HCT116 (cell line): ENCODE results near the gene RAB40AL. TPM values are rescaled to one million over a fixed set of nuclear protein-coding genes. Genes with fewer than 3 reads are reported as not detected.

Experiments used
- ATAC-seq: fragments of 200-7000 bp; cut with Tn5 transposase; 2 replicates; pipeline ENCODE4 v1.9.1; 2020; ENCODE audit warnings: mild to moderate bottlenecking, moderate library complexity
- BruUV-seq: library from RNA; stranded (reverse); fragments of 400-500 nt; replicated peaks from 2 replicates; lab custom pipeline; 2021; lab: Mats Ljungman, UMichigan
- CTCF ChIA-PET: fragments of 300-600 bp; sonication (Branson Sonifier 250); formaldehyde crosslinking; loops from one replicate; lab custom pipeline; 2021; ENCODE audit warnings: antibody characterized with exemption; lab: Charles Lee
- POLR2A ChIA-PET: fragments of 300-600, 350-600 bp; sonication (Branson Sonifier 250); formaldehyde crosslinking; loops from one replicate; lab custom pipeline; 2021; ENCODE audit warnings: antibody characterized with exemption; lab: Charles Lee
- RAD21 ChIA-PET, 2 experiments: fragments of 300-600 bp; sonication (Branson Sonifier 250); formaldehyde crosslinking; loops; one replicate each; lab custom pipeline; 2023; ENCODE audit warnings: low total read pairs in 2 of 2; ENCODE audit not compliant: uncharacterized antibody in 2 of 2, unreplicated experiment in 2 of 2, low non-redundant PET in 1 of 2; lab: Charles Lee
- DNase-seq: peaks from one replicate; pipeline ENCODE4 v3.0.0-alpha.2; 2010; ENCODE audit warnings: low read depth, low spot score
- H2AFZ ChIP-seq: fragments of 200-600 bp; shearing (Covaris generic), sonication (generic); 2 replicates; pipeline ENCODE4 v1.6.1; 2017; ENCODE audit warnings: low read depth, mixed run types, mixed read lengths, antibody characterized with exemption, low read length; ENCODE audit not compliant: poor library complexity, severe bottlenecking
- H3K27ac ChIP-seq: 2 replicates; pipeline ENCODE4 v1.5.1; 2012; ENCODE audit warnings: low read depth, low read length
- H3K27me3 ChIP-seq: fragments of 200-600 bp; sonication (generic); 2 replicates; pipeline ENCODE4 v1.6.1; 2016; ENCODE audit warnings: mixed run types, low read length, mixed read lengths; ENCODE audit not compliant: insufficient read depth
- H3K36me3 ChIP-seq, 2 experiments: fragments of 200-500 bp in 1 of 2; fragments of 200-600 bp in 1 of 2; sonication (Bioruptor generic) in 1 of 2; sonication (generic) in 1 of 2; 2 replicates each; pipeline versions ENCODE4 v1.5.1 to v1.6.1; 2014 to 2016; ENCODE audit warnings: low read length in 2 of 2, inconsistent platforms in 1 of 2, mixed read lengths in 1 of 2, mixed run types in 1 of 2; ENCODE audit not compliant: insufficient read depth in 2 of 2, control insufficient read depth in 1 of 2
- H3K4me1 ChIP-seq, 2 experiments: fragments of 200-600 bp in 1 of 2; sonication (generic) in 1 of 2; 2 replicates each; pipeline versions ENCODE4 v1.5.1 to v1.6.1; 2012 to 2017; ENCODE audit warnings: low read length in 2 of 2, inconsistent platforms in 1 of 2, mild to moderate bottlenecking in 1 of 2, mixed read lengths in 1 of 2, mixed run types in 1 of 2, moderate library complexity in 1 of 2; ENCODE audit not compliant: insufficient read depth in 2 of 2, control insufficient read depth in 1 of 2
- H3K4me2 ChIP-seq: fragments of 200-600 bp; sonication (generic); 2 replicates; pipeline ENCODE4 v1.6.1; 2017; ENCODE audit warnings: mixed run types, low read length, mixed read lengths
- H3K4me3 ChIP-seq, 2 experiments: fragments of 200-600 bp in 1 of 2; sonication (generic) in 1 of 2; replicated peaks in 1 of 2; 2 replicates each; pipeline ENCODE4 v1.5.1; 2011 to 2016; ENCODE audit warnings: low read length in 2 of 2, control low read depth in 1 of 2, low read depth in 1 of 2, mild to moderate bottlenecking in 1 of 2, mixed read lengths in 1 of 2, mixed run types in 1 of 2
- H3K79me2 ChIP-seq: fragments of 200-600 bp; sonication (generic); 2 replicates; pipeline ENCODE4 v1.6.1; 2017; ENCODE audit warnings: mild to moderate bottlenecking, mixed run types, low read length, moderate library complexity, mixed read lengths; ENCODE audit not compliant: insufficient read depth
- H3K9ac ChIP-seq: fragments of 200-600 bp; sonication (generic); 2 replicates; pipeline ENCODE4 v1.6.1; 2016; ENCODE audit warnings: low read length, mixed read lengths
- H3K9me2 ChIP-seq: fragments of 200-600 bp; sonication (generic), shearing (Covaris generic); 2 replicates; pipeline ENCODE4 v1.6.1; 2017; ENCODE audit warnings: mixed run types, mild to moderate bottlenecking, moderate library complexity; ENCODE audit not compliant: insufficient read depth
- H3K9me3 ChIP-seq, 2 experiments: fragments of 200-500 bp in 1 of 2; fragments of 200-600 bp in 1 of 2; sonication (Bioruptor generic) in 1 of 2; sonication (generic) in 1 of 2; 2 replicates each; pipeline ENCODE4 v1.6.1; 2014 to 2017; ENCODE audit warnings: low read length in 2 of 2, mixed read lengths in 2 of 2, inconsistent platforms in 1 of 2, low read depth in 1 of 2, mild to moderate bottlenecking in 1 of 2, mixed run types in 1 of 2, moderate library complexity in 1 of 2; ENCODE audit not compliant: control insufficient read depth in 1 of 2, insufficient read depth in 1 of 2
- H4K20me1 ChIP-seq: fragments of 200-600 bp; sonication (generic), shearing (Covaris generic); 2 replicates; pipeline ENCODE4 v1.6.1; 2017; ENCODE audit warnings: mixed run types, mild to moderate bottlenecking, moderate library complexity; ENCODE audit not compliant: insufficient read depth
- ATF3 ChIP-seq: IDR thresholded peaks from 2 replicates; pipeline ENCODE4 v1.6.1; 2012
- CEBPB ChIP-seq: IDR thresholded peaks from 2 replicates; pipeline ENCODE4 v1.6.1; 2012; ENCODE audit warnings: low read depth
- EGR1 ChIP-seq: IDR thresholded peaks from 2 replicates; pipeline ENCODE4 v1.6.1; 2012; ENCODE audit warnings: low read depth
- ELF1 ChIP-seq: IDR thresholded peaks from 2 replicates; pipeline ENCODE4 v1.6.1; 2012; ENCODE audit warnings: low read depth, borderline replicate concordance
- JUND ChIP-seq: IDR thresholded peaks from 2 replicates; pipeline ENCODE4 v1.6.1; 2012
- POLR2A ChIP-seq: IDR thresholded peaks from 2 replicates; pipeline ENCODE4 v1.7.0; 2011; ENCODE audit warnings: borderline replicate concordance; ENCODE audit not compliant: insufficient read depth, insufficient read length; ENCODE audit errors: extremely low read depth
- POLR2AphosphoS5 ChIP-seq: IDR thresholded peaks from 2 replicates; pipeline ENCODE4 v1.6.1; 2011; ENCODE audit warnings: mild to moderate bottlenecking, low read depth, low read length, moderate library complexity
- SIN3A ChIP-seq: IDR thresholded peaks from 2 replicates; pipeline ENCODE4 v1.6.1; 2012; ENCODE audit warnings: low read depth
- SRF ChIP-seq: IDR thresholded peaks from 2 replicates; pipeline ENCODE4 v1.6.1; 2012; ENCODE audit warnings: low read depth
- TCF7L2 ChIP-seq: IDR thresholded peaks from 2 replicates; pipeline ENCODE4 v1.7.0; 2011; ENCODE audit warnings: borderline replicate concordance, inconsistent platforms; ENCODE audit not compliant: insufficient read depth, insufficient read length; ENCODE audit errors: extremely low read depth
- YY1 ChIP-seq: IDR thresholded peaks from 2 replicates; pipeline ENCODE4 v1.6.1; 2011; ENCODE audit warnings: low read length, low read depth, moderate library complexity, mild to moderate bottlenecking; ENCODE audit not compliant: insufficient replicate concordance; ENCODE audit errors: extremely low read depth
- ZFX ChIP-seq: fragments of 450-650 bp; IDR thresholded peaks from 2 replicates; pipeline ENCODE4 v1.6.1; 2017
- ZNF274 ChIP-seq: fragments of 200-500 bp; sonication (Bioruptor generic); IDR thresholded peaks from 2 replicates; pipeline ENCODE4 v1.6.1; 2014; ENCODE audit warnings: mild to moderate bottlenecking, low read depth, low read length, inconsistent platforms
- intact Hi-C: fragments of 100-400 bp; cut with micrococcal nuclease; formaldehyde crosslinking; loops from 2 replicates; pipeline ENCODE4 v1.10.0; 2022
- total RNA-seq: library from RNA; stranded (reverse); gene quantifications from one replicate; pipeline ENCODE4 v1.2.1, GENCODE V29; 2021; ENCODE audit not compliant: unreplicated experiment
- TF ChIP-seq, protein P1 (sequence below): IDR thresholded peaks from 2 replicates; pipeline ENCODE4 v1.6.1; 2012
- TF ChIP-seq, protein P2 (sequence below): IDR thresholded peaks from 2 replicates; pipeline ENCODE4 v1.6.1; 2012; ENCODE audit warnings: low read depth

The RAB40AL gene
- total RNA-seq, 1 experiment from 2014 or later: 0.84 TPM

GRCh38 chrX:102975016-102975415 lies 37.9 kb downstream of the RAB40AL start:
- BruUV-seq: no TSS peak
- CTCF ChIA-PET: no interaction called here

GRCh38 chrX:102976286-102976685 lies 39.2 kb downstream of the RAB40AL start:
- H3K9me2 ChIP-seq: no peaks in the 10 kb centered on the region
- ChIA-PET CTCF (interaction anchor here (1.8 kb wide), 1 partner anchor 26 kb away, joined by 3 read pairs; no protein-coding TSS in a partner anchor), POLR2A (no interaction called here), RAD21 (interaction anchor here in 1 of 2 experiments (1.4 kb wide), 1 partner anchor 25 kb away, joined by 4 read pairs; no protein-coding TSS in a partner anchor)
- H3K4me1 ChIP-seq: peaks cover 7 to 28% of the 10 kb centered on the region in 2 experiments
- DNase-seq: no peak
- no peaks in the 10 kb centered on the region for H3K9me3 ChIP-seq
- no peak overlapping the region for H3K27ac ChIP-seq
- intact Hi-C loops: no loop called here
- no peaks in the 10 kb centered on the region for H3K79me2 ChIP-seq
- H2AFZ ChIP-seq: no peak overlapping the region
- H3K9ac ChIP-seq: no peak overlapping the region
- no TSS peak for BruUV-seq
- no peaks in the 10 kb centered on the region for H3K27me3 ChIP-seq
- peak overlapping the region in 1 of 2 experiments; percentile 6; a peak in 1 of 4 replicates for H3K4me3 ChIP-seq
- H3K4me2 ChIP-seq: peak overlapping the region; percentile 62
- ATAC-seq: no peak
- TF ChIP-seq EGR1 (no peak), ZFX (no peak), SIN3A (no peak), TCF7L2 (no peak), CEBPB (no peak), YY1 (no peak), POLR2A (no peak), ELF1 (no peak), ATF3 (no peak)
- TF ChIP-seq, protein P1, sequence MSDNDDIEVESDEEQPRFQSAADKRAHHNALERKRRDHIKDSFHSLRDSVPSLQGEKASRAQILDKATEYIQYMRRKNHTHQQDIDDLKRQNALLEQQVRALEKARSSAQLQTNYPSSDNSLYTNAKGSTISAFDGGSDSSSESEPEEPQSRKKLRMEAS: no peak
- TF ChIP-seq, protein P2, sequence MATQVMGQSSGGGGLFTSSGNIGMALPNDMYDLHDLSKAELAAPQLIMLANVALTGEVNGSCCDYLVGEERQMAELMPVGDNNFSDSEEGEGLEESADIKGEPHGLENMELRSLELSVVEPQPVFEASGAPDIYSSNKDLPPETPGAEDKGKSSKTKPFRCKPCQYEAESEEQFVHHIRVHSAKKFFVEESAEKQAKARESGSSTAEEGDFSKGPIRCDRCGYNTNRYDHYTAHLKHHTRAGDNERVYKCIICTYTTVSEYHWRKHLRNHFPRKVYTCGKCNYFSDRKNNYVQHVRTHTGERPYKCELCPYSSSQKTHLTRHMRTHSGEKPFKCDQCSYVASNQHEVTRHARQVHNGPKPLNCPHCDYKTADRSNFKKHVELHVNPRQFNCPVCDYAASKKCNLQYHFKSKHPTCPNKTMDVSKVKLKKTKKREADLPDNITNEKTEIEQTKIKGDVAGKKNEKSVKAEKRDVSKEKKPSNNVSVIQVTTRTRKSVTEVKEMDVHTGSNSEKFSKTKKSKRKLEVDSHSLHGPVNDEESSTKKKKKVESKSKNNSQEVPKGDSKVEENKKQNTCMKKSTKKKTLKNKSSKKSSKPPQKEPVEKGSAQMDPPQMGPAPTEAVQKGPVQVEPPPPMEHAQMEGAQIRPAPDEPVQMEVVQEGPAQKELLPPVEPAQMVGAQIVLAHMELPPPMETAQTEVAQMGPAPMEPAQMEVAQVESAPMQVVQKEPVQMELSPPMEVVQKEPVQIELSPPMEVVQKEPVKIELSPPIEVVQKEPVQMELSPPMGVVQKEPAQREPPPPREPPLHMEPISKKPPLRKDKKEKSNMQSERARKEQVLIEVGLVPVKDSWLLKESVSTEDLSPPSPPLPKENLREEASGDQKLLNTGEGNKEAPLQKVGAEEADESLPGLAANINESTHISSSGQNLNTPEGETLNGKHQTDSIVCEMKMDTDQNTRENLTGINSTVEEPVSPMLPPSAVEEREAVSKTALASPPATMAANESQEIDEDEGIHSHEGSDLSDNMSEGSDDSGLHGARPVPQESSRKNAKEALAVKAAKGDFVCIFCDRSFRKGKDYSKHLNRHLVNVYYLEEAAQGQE: no peak
- no peaks in the 10 kb centered on the region for H3K36me3 ChIP-seq
- no peaks in the 10 kb centered on the region for H4K20me1 ChIP-seq

More at GRCh38 chrX:102975016-102975415, 37.9 kb downstream of the RAB40AL start:
- DNase-seq: no peak
- no peak overlapping the region for H3K9ac ChIP-seq
- no peaks in the 10 kb centered on the region for H3K79me2 ChIP-seq
- H3K4me3 ChIP-seq: no peak overlapping the region
- H3K9me3 ChIP-seq: no peaks in the 10 kb centered on the region
- RAD21 ChIA-PET: no interaction called here
- POLR2A ChIA-PET: no interaction called here
- intact Hi-C loops: no loop called here
- no peaks in the 10 kb centered on the region for H4K20me1 ChIP-seq
- H3K27ac ChIP-seq: no peak overlapping the region
- H3K36me3 ChIP-seq: no peaks in the 10 kb centered on the region
- no peak for ATAC-seq
- H3K27me3 ChIP-seq: no peaks in the 10 kb centered on the region
- H2AFZ ChIP-seq: no peak overlapping the region
- H3K9me2 ChIP-seq: no peaks in the 10 kb centered on the region
- H3K4me1 ChIP-seq: peaks cover 7 to 28% of the 10 kb centered on the region in 2 experiments
- H3K4me2 ChIP-seq: no peak overlapping the region
- TF ChIP-seq SRF (no peak), ZNF274 (no peak), SIN3A (no peak), JUND (no peak), ATF3 (no peak), POLR2AphosphoS5 (no peak), EGR1 (no peak), ELF1 (no peak), ZFX (no peak), CEBPB (no peak)
- TF ChIP-seq, protein P1: no peak
- TF ChIP-seq, all 23 proteins: peak for 0
